ENCODE results near the gene BAIAP2L1.

DNA sequence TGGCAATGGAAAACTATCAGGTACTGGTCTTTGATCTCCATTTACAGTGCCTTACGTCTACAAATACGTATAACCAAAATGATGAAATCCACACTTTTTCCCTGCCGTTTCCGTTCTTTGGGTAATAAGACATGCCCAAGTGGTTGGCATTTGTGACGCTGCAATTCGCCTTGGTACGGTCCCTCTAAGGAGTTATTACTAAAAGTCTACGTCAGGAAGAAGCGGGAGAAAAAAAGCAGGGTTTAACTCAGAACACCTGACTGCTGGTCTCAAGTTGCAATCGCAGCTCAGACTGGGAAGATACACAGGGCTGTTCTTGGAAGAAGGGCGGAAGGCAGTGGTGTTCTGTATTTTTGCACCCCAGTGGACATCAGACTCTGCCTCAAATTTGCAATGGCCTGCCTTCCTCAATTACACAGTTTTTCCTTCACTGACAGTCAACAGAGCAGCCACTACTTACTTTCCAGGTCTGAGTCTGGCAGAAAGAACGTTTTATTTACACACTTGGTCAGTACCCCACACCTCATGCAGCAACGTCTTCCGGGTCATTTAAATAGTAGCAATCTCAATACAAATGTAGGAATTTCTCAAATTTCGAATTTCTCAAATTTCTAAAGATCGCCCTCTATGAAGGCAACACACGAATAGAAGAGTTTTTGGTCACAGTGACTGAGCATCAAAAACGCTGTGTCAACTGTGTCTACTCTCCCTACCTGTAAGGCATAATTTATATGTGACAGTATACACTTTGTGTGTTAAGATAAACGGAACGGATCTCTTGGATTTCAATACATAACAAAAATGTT lies 2.1 kb downstream of the BAIAP2L1 start:
- TF ChIP-seq, protein P1, sequence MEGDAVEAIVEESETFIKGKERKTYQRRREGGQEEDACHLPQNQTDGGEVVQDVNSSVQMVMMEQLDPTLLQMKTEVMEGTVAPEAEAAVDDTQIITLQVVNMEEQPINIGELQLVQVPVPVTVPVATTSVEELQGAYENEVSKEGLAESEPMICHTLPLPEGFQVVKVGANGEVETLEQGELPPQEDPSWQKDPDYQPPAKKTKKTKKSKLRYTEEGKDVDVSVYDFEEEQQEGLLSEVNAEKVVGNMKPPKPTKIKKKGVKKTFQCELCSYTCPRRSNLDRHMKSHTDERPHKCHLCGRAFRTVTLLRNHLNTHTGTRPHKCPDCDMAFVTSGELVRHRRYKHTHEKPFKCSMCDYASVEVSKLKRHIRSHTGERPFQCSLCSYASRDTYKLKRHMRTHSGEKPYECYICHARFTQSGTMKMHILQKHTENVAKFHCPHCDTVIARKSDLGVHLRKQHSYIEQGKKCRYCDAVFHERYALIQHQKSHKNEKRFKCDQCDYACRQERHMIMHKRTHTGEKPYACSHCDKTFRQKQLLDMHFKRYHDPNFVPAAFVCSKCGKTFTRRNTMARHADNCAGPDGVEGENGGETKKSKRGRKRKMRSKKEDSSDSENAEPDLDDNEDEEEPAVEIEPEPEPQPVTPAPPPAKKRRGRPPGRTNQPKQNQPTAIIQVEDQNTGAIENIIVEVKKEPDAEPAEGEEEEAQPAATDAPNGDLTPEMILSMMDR (IDR thresholded peaks at IDR 0.05), result no peak
- TF ChIP-seq POLR2A (IDR thresholded peaks at IDR 0.05), result no peak

Measured in adrenal gland (tissue), 5 donors.